Sigmoid colon (tissue), 4 donors: Measurements from ENCODE around the gene PIM1.

Experiments used
- CTCF ChIP-seq, 4 experiments: fragments of 450-650 bp in 3 of 4; fragments of 200-600 bp in 1 of 4; IDR thresholded peaks; one replicate each; pipeline ENCODE4 v1.5.1; 2016 to 2019; ENCODE audit warnings: antibody characterized with exemption in 4 of 4, mild to moderate bottlenecking in 3 of 4, moderate library complexity in 2 of 4
- EP300 ChIP-seq, 4 donors: sonication (generic); formaldehyde crosslinking; IDR thresholded peaks; one replicate each; pipeline ENCODE4 v1.6.1; 2017; ENCODE audit warnings: antibody characterized with exemption in 4 of 4
- POLR2A ChIP-seq, 2 donors: fragments of 450-650 bp; IDR thresholded peaks; one replicate each; pipeline ENCODE4 v1.6.1; 2016; ENCODE audit warnings: antibody characterized with exemption in 2 of 2, mild to moderate bottlenecking in 2 of 2, moderate library complexity in 2 of 2
- POLR2AphosphoS5 ChIP-seq, 4 donors: sonication (generic); formaldehyde crosslinking; IDR thresholded peaks; one replicate each; pipeline ENCODE4 v1.6.1; 2017; ENCODE audit warnings: antibody characterized with exemption in 4 of 4

GRCh38 chr6:37134036-37134395, 35.9 kb upstream of the PIM1 start:
- no peak for TF ChIP-seq CTCF (IDR thresholded peaks at IDR 0.05)
- TF ChIP-seq POLR2A (IDR thresholded peaks at IDR 0.05): no peak
- no peak for TF ChIP-seq POLR2AphosphoS5 (IDR thresholded peaks at IDR 0.05)
- no peak for TF ChIP-seq EP300 (IDR thresholded peaks at IDR 0.05)
